Naive B cell (primary cell): ENCODE measurements around the gene AVP. TPM values are rescaled to one million over a fixed set of nuclear protein-coding genes. Genes with fewer than 3 reads are reported as not detected.

Experiments used
- ATAC-seq, 2 donors: fragments of 150-1000 bp; cut with Tn5 transposase; 2 replicates each; pipeline ENCODE4 v1.10.0; 2021; ENCODE audit warnings: low read depth in 2 of 2, mild to moderate bottlenecking in 2 of 2, moderate library complexity in 2 of 2
- DNase-seq: peaks from one replicate; pipeline ENCODE4 v3.0.0; 2022
- H3K27ac Mint-ChIP-seq, 6 donors: one replicate each; pipeline ENCODE4 v1.8.0; 2020 to 2022; ENCODE audit warnings: mild to moderate bottlenecking in 6 of 6, mixed read lengths in 6 of 6, moderate library complexity in 5 of 6, inconsistent platforms in 2 of 6
- H3K27me3 Mint-ChIP-seq, 3 donors: one replicate each; pipeline ENCODE4 v1.8.0; 2021 to 2022; ENCODE audit warnings: mixed read lengths in 3 of 3, mild to moderate bottlenecking in 1 of 3
- H3K36me3 Mint-ChIP-seq, 2 donors: one replicate each; pipeline ENCODE4 v1.8.0; 2020 to 2022; ENCODE audit warnings: mixed read lengths in 2 of 2, inconsistent platforms in 1 of 2, mild to moderate bottlenecking in 1 of 2
- H3K4me1 Mint-ChIP-seq, 3 donors: one replicate each; pipeline ENCODE4 v1.8.0; 2020 to 2022; ENCODE audit warnings: mixed read lengths in 3 of 3, inconsistent platforms in 1 of 3, mild to moderate bottlenecking in 1 of 3, moderate library complexity in 1 of 3
- H3K4me3 Mint-ChIP-seq, 8 donors: one replicate each; pipeline ENCODE4 v1.8.0; 2020 to 2022; ENCODE audit warnings: mild to moderate bottlenecking in 8 of 8, mixed read lengths in 8 of 8, moderate library complexity in 8 of 8, inconsistent platforms in 2 of 8
- H3K9me3 Mint-ChIP-seq, 7 donors: one replicate each; pipeline ENCODE4 v1.8.0; 2020 to 2022; ENCODE audit warnings: mixed read lengths in 7 of 7, mild to moderate bottlenecking in 5 of 7, inconsistent platforms in 2 of 7, moderate library complexity in 1 of 7
- polyA plus RNA-seq, 6 donors: library from polyadenylated mRNA; unstranded; fragments of 300-500 nt; fragmentation: Illumina TruSeq; gene quantifications; one replicate each; pipeline ENCODE4 v1.2.3, GENCODE V29; 2021; ENCODE audit warnings: low read depth in 6 of 6

Gene AVP
- polyA plus RNA-seq, 6 donors from 2014 or later, result not detected

DNA sequence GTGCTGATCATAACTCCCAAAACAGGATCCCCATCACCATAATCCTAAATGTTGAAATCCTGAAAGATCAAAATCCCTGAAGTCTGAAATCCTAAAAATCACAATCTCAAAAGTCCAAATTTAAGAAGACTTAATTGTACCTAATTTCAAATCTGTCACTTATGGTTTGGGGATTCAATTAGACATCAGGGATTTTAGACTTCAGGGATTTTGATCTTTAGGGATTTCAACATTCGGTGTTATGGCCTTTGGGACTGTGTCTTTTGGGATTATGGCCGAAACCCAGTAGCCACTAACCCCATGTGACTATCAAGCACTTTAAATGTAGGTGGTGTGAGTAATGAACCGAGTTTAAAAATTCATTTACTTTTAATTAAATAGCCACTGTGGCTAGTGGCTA lies 21.7 kb upstream of the AVP start:
- Mint-ChIP-seq H3K4me1 (peaks cover 8 to 15% (median 13%) of the 10 kb centered on the region in 3 donors), H3K9me3 (no peaks in the 10 kb centered on the region), H3K36me3 (peaks cover 0 to 4% of the 10 kb centered on the region in 2 donors), H3K27me3 (peaks cover 0 to 8% (median 0%) of the 10 kb centered on the region in 3 donors), H3K4me3 (no peak overlapping the region), H3K27ac (no peak overlapping the region)
- no peak for ATAC-seq
- no peak for DNase-seq

DNA sequence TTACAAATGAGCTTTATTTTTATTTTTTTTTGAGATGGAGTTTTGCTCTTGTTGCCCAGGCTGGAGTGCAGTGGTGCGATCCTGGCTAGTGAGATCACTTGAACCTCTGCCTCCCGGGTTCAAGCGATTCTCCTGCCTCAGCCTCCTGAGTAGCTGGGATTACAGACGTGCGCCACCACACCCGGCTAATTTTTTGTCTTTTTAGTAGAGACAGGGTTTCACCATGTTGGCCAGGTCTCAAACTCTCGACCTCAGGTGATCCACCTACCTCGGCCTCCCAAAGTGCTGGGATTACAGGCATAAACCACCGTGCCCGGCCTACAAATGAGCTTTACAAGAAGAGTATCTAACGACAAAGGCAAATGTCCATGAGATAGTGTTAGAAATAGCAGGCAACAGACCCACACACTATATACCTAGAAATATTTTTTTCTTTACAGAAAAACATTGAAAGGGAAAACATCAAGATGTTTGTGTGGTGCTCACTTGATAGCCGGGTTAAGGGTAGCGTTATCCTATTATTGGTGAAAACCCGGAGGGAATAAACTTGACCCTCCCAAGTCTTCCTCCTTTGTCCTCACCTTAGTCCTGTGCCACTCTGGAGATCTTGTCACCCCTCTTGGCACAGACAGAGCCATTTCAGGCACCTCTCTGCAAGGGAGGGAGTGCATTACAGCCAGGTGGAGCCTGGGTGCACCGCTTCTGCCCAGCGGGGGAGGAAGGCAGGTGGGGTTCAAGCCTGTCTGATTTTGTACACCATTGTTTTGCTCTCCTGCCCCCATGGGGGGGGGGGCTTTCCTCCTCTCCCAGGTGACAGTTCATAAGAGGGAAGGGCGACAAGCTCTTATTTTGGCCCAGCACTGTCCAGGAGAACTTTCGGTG lies 21.0 kb upstream of the AVP start:
- Mint-ChIP-seq H3K4me3 (no peak overlapping the region), H3K4me1 (peaks cover 8 to 15% (median 10%) of the 10 kb centered on the region in 3 donors), H3K9me3 (no peaks in the 10 kb centered on the region), H3K27ac (no peak overlapping the region), H3K36me3 (no peaks in the 10 kb centered on the region), H3K27me3 (peaks cover 0 to 8% (median 0%) of the 10 kb centered on the region in 3 donors)
- ATAC-seq (no peak), DNase-seq (no peak)

- DNase-seq, result no peak
- peak overlapping the region in 2 of 6 donors; percentile 21 to 37 for H3K27ac Mint-ChIP-seq
- peaks cover 8 to 15% (median 10%) of the 10 kb centered on the region in 3 donors for H3K4me1 Mint-ChIP-seq
- no peak for ATAC-seq
- no peak overlapping the region for H3K4me3 Mint-ChIP-seq
- peaks cover 0 to 8% (median 0%) of the 10 kb centered on the region in 3 donors for H3K27me3 Mint-ChIP-seq
- no peaks in the 10 kb centered on the region for H3K9me3 Mint-ChIP-seq
- H3K36me3 Mint-ChIP-seq, result no peaks in the 10 kb centered on the region
Measured at GRCh38 chr20:3103369-3104032, 19.0 kb upstream of the AVP start.

DNA sequence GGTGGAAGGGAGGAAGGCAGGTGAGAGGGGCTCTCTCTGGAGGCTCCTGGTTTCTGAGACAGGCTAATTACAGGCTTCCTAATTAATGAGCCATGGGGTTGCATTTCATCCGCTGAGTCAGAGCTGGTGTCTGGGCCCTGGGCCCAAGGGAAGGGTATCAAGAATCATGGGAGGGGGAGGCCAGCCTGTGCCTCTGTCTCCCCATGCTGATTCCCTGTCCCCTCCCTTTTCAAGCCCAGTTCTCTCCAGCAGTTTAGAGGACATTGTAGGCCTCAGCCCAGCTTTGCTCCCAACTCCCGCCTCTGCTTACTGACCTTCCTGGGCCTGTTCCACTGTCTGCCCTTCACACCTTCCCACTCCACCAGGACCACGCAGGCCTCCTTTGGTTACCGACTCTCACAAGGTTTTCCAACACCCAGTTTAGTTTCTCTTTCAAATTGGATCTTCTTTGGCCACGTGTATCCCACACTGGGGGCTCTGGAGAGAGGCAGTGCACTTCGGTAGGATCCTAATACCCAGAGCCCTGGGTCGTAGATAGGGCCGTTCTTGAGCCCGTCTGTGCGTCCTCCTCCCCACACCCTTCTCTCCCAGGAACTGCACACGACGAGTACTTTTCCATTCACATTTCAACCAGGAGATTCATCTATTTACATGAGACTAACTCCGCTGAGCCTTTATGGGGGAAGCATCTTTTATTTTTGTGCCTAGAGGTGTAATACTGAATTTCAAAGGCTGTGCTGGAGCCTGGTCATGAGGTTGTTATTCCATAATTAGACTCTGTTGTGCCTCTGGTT lies 18.2 kb upstream of the AVP start:
- Mint-ChIP-seq H3K27ac (peak overlapping the region in 3 of 6 donors; percentile 21 to 44 (median 37)), H3K4me1 (peaks cover 8 to 15% (median 10%) of the 10 kb centered on the region in 3 donors), H3K36me3 (no peaks in the 10 kb centered on the region), H3K27me3 (peaks cover 0 to 8% (median 0%) of the 10 kb centered on the region in 3 donors), H3K4me3 (no peak overlapping the region), H3K9me3 (no peaks in the 10 kb centered on the region)
- no peak for DNase-seq
- ATAC-seq, result no peak

DNA sequence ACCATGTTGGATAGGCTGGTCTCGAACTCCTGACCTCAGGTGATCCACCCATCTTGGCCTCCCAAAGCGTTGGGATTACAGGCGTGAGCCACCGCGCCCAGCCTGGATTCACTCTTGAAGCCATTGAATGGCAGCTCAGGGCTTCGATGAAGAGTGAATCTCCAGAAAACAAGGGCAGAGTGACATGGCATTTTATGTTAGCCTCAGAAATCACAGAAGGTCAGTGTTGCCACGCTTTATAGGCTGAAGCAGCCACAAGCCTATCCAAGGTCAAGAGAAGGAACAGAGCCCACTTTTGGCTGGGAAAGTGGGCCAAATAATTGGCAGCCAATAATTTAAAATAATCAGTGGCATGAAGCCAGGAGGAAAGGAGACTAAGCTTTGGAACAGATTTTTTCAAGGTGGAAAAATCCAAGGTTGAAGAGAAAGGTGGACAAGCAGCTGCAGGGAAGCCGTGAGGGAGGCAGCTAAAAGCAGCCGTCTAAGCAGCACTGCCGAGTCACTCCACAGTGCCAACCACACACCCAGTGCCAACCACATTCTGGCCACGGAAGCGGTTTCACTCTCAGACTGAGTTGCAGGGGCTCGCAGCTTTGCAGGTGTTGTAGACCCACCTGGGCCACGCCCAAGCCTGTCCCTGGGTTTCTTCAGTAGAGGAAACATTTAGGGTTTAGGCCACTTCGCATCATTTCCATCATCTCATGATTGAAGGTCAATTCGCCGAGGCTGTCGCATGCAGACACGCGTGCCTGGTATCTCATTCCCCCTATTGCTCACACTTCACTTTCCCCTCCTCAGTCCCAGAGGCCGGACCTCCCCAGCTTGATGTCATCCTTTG lies 17.4 kb upstream of the AVP start:
- ATAC-seq (peak; percentile 35 to 37), DNase-seq (no peak)
- Mint-ChIP-seq H3K27ac (peak overlapping the region in 3 of 6 donors; percentile 5 to 35 (median 21)), H3K36me3 (no peaks in the 10 kb centered on the region), H3K9me3 (no peaks in the 10 kb centered on the region), H3K27me3 (peaks cover 0 to 8% (median 0%) of the 10 kb centered on the region in 3 donors), H3K4me3 (no peak overlapping the region), H3K4me1 (peaks cover 8 to 15% (median 10%) of the 10 kb centered on the region in 3 donors)

- H3K27ac Mint-ChIP-seq, result no peak overlapping the region
- no peaks in the 10 kb centered on the region for H3K36me3 Mint-ChIP-seq
- H3K27me3 Mint-ChIP-seq, result peaks cover 0 to 8% (median 0%) of the 10 kb centered on the region in 3 donors
- H3K4me1 Mint-ChIP-seq, result peaks cover 8 to 15% (median 10%) of the 10 kb centered on the region in 3 donors
- no peak overlapping the region for H3K4me3 Mint-ChIP-seq
- no peaks in the 10 kb centered on the region for H3K9me3 Mint-ChIP-seq
- DNase-seq (no peak), ATAC-seq (no peak)
Measured at GRCh38 chr20:3101251-3101650, 16.7 kb upstream of the AVP start.

- peaks cover 8 to 15% (median 10%) of the 10 kb centered on the region in 3 donors for H3K4me1 Mint-ChIP-seq
- no peak for ATAC-seq
- peaks cover 0 to 8% (median 0%) of the 10 kb centered on the region in 3 donors for H3K27me3 Mint-ChIP-seq
- H3K27ac Mint-ChIP-seq, result peak overlapping the region in 1 of 6 donors; percentile 47
- no peaks in the 10 kb centered on the region for H3K9me3 Mint-ChIP-seq
- no peak for DNase-seq
- no peaks in the 10 kb centered on the region for H3K36me3 Mint-ChIP-seq
- no peak overlapping the region for H3K4me3 Mint-ChIP-seq
Measured at GRCh38 chr20:3100480-3100879, 16.0 kb upstream of the AVP start.

DNA sequence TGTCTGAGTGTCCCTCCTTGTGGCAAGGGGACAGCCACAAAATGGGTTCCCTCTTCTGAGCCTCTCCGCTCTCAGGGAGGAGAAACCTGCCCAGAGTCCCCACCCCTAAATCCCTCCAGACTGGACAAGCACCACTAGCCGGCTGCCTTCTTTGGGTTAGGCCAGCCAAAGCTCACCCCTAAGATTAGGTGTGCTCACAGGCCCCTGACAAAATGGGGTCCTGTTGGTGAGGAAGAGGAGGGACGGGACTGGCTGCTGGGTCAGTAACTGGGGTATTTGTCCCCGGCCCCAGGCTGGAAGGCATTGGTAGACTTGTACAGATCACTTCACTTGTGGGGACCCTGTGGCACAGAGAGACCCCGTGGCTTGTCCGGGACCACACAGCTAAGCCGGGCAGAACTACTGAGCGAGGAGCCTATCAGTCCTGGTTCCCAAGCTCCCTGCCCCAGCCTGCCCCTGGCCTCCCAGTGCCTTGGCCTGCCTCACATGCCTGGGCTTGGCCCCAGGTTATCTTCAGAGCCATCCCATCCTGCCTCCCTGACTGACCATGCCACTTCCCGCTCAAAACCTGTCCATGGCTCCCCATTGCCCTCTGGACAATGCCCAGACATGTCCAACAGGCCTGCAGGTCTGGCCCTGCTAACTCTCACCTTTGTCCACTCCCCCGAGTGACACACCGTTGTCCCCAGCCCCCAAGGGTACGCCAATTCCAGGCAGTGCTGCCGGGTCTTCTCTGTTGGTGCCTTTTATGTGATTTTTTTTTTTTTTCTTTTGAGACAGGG lies 10.5 kb upstream of the AVP start:
- Mint-ChIP-seq H3K4me1 (peaks cover 7 to 28% (median 24%) of the 10 kb centered on the region in 3 donors), H3K36me3 (no peaks in the 10 kb centered on the region), H3K4me3 (peak overlapping the region in 3 of 8 donors; percentile 21 to 75 (median 36)), H3K27me3 (peaks cover 5 to 15% (median 8%) of the 10 kb centered on the region in 3 donors), H3K9me3 (no peaks in the 10 kb centered on the region), H3K27ac (peak overlapping the region; percentile 21 to 98 (median 90))
- no peak for ATAC-seq
- no peak for DNase-seq

DNA sequence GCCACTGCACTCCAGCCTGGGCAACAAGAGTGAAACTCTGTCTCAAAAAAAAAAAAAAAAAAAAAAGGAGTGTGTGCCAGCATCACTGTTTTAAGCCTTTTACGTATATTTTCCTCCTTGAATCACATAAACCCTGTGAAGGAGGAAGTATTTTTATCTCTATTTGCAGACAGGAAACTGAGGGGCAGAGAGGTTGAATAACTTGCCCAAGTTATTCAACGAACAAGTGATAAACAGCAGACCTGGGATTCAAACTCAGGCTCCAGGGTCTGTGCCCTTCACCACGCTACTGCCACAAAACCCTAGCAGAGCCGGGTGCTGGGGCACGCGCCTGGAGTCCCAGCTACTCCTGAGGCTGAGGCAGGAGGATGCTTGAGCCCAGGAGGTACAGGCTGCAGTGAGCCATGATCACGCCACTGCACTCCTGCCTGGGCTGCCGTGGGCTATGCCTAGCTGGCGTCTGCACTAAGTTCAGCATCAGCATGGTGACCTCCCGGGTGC lies 9.4 kb upstream of the AVP start:
- peaks cover 10 to 24% (median 12%) of the 10 kb centered on the region in 3 donors for H3K27me3 Mint-ChIP-seq
- DNase-seq (peak; percentile 62), ATAC-seq (peak; percentile 53 to 61)
- peaks cover 7 to 28% (median 24%) of the 10 kb centered on the region in 3 donors for H3K4me1 Mint-ChIP-seq
- H3K27ac Mint-ChIP-seq, result peak overlapping the region; percentile 86 to 99 (median 98)
- no peaks in the 10 kb centered on the region for H3K36me3 Mint-ChIP-seq
- no peaks in the 10 kb centered on the region for H3K9me3 Mint-ChIP-seq
- H3K4me3 Mint-ChIP-seq, result peak overlapping the region; percentile 56 to 92 (median 86)

DNA sequence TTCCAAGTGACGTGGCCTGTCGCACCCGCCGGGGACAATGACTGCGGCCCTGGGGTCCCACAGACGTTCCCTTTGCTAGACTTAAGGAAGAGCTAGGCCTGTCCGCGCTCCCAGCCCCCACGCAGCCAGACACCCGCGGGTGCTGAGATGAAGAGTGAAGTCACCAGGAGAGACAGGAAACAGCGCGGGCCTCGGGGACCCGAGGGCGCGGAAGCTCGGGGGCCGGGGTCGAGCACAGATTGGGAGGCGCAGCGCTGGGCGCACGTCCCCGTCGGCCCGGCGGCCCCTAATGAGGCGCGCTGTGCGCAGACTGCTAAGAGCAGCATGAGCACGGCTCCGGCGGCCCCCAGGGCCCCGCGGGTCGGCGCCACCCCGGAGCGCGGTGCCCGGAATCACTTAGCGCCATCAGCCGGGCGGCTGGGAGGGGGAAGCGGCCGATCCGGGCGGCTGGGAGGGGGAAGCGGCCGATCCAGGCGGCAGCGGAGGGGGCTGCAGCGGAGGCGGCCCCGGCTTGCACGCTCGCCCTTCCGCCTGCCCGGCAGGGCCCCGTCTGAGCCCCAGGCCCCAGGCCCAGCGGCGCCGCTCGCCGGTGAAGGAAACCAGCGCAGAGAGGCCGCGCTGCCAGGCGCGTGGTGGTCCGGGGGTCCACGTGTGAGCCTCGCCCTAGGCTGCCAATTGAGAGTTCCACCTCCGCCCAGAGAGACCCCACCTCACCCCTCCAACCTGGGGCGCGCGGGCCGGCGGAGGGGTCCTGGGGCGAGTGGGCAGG lies 8.3 kb upstream of the AVP start:
- peaks cover 14 to 35% (median 20%) of the 10 kb centered on the region in 3 donors for H3K27me3 Mint-ChIP-seq
- H3K9me3 Mint-ChIP-seq, result peaks cover 0 to 2% (median 0%) of the 10 kb centered on the region in 7 donors
- peak overlapping the region; percentile 77 to 97 (median 93) for H3K4me3 Mint-ChIP-seq
- peak overlapping the region; percentile 87 to 99 (median 98) for H3K27ac Mint-ChIP-seq
- H3K36me3 Mint-ChIP-seq, result no peaks in the 10 kb centered on the region
- peak; percentile 65 for DNase-seq
- peak; percentile 40 to 42 for ATAC-seq
- peaks cover 7 to 28% (median 24%) of the 10 kb centered on the region in 3 donors for H3K4me1 Mint-ChIP-seq

GRCh38 chr20:3090565-3090964 lies 6.0 kb upstream of the AVP start:
- peaks cover 7 to 28% (median 24%) of the 10 kb centered on the region in 3 donors for H3K4me1 Mint-ChIP-seq
- H3K4me3 Mint-ChIP-seq, result peak overlapping the region in 3 of 8 donors; percentile 52 to 89 (median 59)
- peaks cover 0 to 2% (median 0%) of the 10 kb centered on the region in 7 donors for H3K9me3 Mint-ChIP-seq
- H3K27ac Mint-ChIP-seq, result peak overlapping the region in 1 of 6 donors; percentile 16
- peaks cover 14 to 36% (median 25%) of the 10 kb centered on the region in 3 donors for H3K27me3 Mint-ChIP-seq
- ATAC-seq, result no peak
- no peaks in the 10 kb centered on the region for H3K36me3 Mint-ChIP-seq
- no peak for DNase-seq
